Neural cell (in vitro differentiated cells): ENCODE measurements around the gene CNOT3.

Experiments used
- CTCF ChIP-seq: fragments of 450-650 bp; IDR thresholded peaks from 2 replicates; pipeline ENCODE4 v1.5.1; 2014; ENCODE audit warnings: antibody characterized with exemption, mild to moderate bottlenecking, moderate library complexity; ENCODE audit not compliant: poor library complexity, severe bottlenecking
- EP300 ChIP-seq: fragments of 450-650 bp; conservative IDR thresholded peaks from 2 replicates; pipeline ENCODE4 v1.6.1; 2014; ENCODE audit warnings: antibody characterized with exemption, mild to moderate bottlenecking, moderate library complexity; ENCODE audit not compliant: poor library complexity, severe bottlenecking
- EZH2 ChIP-seq: fragments of 200-600, 300-800 bp; shearing (Covaris generic), sonication (generic); IDR thresholded peaks from 2 replicates; pipeline ENCODE4 v1.6.1; 2014; ENCODE audit warnings: antibody characterized with exemption, low read length, borderline replicate concordance, mild to moderate bottlenecking; ENCODE audit not compliant: insufficient read depth, poor library complexity, severe bottlenecking
- REST ChIP-seq: IDR thresholded peaks from 2 replicates; pipeline ENCODE4 v1.6.1; 2012; ENCODE audit warnings: borderline replicate concordance
- SMC3 ChIP-seq: fragments of 450-650 bp; conservative IDR thresholded peaks from 2 replicates; pipeline ENCODE4 v1.6.1; 2014; ENCODE audit warnings: antibody characterized with exemption, mild to moderate bottlenecking, moderate library complexity; ENCODE audit not compliant: poor library complexity

GRCh38 chr19:54191811-54192453 lies 54.4 kb downstream of the CNOT3 start:
- no peak for TF ChIP-seq SMC3
- TF ChIP-seq CTCF, result no peak
- TF ChIP-seq EZH2, result no peak
- TF ChIP-seq EP300, result no peak
- no peak for TF ChIP-seq REST
